Activated CD4-positive, CD25-positive, alpha-beta regulatory T cell treated with anti-CD3 and anti-CD28 coated beads, Interleukin-2, amount 50 U/mL, for 24 hours (primary cell): ENCODE data around the gene GPR89A.

Experiments used
- ATAC-seq, 2 donors: fragments of 150-1000 bp; cut with Tn5 transposase; one replicate each; pipeline ENCODE4 v1.10.0; 2021; ENCODE audit warnings: mild to moderate bottlenecking in 1 of 2, moderate library complexity in 1 of 2

The GPR89A gene

GRCh38 chr1:145719230-145720079 lies 111.7 kb downstream of the GPR89A start, which contains the start of gene CD160:
Gene CD160, plus strand, starts transcription at chr1:145719499. Its CDS starts 8,829 bp downstream, at chr1:145728328.
- ATAC-seq: peak in 1 of 2 donors; percentile 50
